Limb (tissue), 2 donors: ENCODE data around the gene PIGN.
A peak's percentile ranks its signal among the peaks of the same experiment; 100 is the strongest.
"Not testable (repeated sequence)": the region's sequence is repeated elsewhere in the genome, so short reads cannot be mapped to it uniquely, and the experiment has no call there.

Experiments
- DNase-seq, 2 donors: peaks; one replicate each; pipeline ENCODE4 v3.0.0-alpha.2; 2016; ENCODE audit errors: extremely low spot score in 2 of 2

Gene PIGN

DNA sequence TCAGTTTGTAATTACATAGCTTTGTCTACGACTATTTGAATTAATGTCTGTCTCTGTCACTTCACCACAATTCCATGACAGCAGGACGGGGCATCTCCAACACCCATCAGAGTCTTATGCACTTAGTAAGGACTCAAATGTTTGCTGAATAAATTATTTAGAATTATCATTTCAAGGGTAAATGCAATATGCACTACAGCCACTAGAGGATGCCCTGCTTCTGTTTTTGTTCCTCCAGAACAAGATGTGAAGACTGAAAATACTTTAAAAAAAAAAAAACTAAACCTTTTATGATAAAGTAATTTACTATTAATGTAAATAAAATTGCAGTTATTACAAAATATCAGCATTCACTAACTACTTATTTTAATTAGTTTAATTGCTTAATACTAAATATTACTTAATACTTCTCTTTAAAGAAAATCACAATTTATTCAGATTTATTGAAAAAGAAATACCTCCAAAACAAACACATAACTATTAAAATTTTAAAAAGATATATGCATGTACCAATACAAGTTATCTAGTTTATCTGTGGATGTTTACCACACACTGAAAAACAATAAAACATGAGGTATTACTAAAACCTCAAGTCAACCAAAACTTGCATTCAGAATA is 3.2 kb downstream of the PIGN start:
- DNase-seq, result peak in 1 of 2 donors; percentile 52

DNA sequence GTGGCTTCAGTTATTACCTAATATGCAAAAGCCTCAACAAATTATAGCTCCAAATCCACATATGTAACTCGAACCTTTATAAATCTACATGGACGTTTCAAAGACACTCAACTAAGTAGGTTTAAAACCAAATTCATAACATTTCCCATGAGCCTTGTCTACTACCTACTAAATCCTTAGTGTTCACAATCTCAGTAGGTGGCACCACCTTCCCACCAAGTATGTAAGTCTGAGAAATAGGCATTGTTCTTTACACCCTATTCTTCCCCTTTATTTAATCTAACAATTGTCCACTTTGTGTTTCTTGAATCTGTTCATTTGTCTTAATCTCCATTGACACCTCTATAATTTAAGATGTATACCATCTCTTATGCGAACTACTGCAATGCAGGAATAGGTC is 4.6 kb downstream of the PIGN start:
- DNase-seq, result no peak

- no peak for DNase-seq
Observed at GRCh38 chr18:62179213-62179612, 7.6 kb downstream of the PIGN start.

- no peak for DNase-seq
Observed at GRCh38 chr18:62177271-62177670, 9.6 kb downstream of the PIGN start.

GRCh38 chr18:62175521-62175920 is 11.3 kb downstream of the PIGN start:
- no peak for DNase-seq

DNA sequence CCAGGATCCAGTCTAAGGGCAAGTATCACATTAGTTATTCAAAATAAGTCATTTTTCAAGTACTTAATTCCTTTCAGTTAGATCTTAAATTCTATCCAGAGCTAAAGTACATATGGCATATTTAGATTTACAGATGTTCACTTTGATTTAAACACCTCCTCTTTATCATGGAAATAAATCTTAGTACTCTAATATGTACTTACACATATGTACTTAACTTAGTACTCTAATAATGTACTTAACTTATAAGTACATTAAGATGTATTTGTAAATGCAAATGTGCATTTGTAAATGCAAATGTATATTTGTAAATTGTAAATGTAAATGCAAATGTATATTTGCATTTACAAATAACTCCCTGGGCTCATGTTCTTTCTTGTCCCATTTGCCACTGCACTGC is 14.6 kb downstream of the PIGN start:
- DNase-seq, result no peak

- DNase-seq, result no peak
Observed at GRCh38 chr18:62170857-62171256, 16.0 kb downstream of the PIGN start.

GRCh38 chr18:62166524-62166923 is 20.3 kb downstream of the PIGN start:
- not testable (repeated sequence) for DNase-seq

DNA sequence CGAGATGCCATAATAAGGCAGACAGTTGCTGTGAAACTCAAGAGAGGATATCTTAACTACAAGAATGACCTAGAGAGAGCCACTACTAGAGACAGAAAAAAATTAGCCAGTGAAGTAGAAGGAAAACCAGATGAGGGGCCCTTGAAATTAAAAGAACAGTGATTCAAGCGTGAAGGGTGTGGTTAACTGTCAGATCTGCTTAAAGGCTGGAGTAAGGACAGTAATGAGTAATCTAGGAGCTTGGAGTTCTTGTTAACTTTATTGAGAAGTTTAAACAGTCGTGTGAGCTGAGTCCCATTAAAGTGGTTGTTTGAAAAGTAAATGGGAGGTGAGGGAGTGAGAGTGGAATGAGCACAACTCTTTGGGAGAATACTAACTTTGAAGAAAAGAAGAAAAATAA is 21.3 kb downstream of the PIGN start:
- no peak for DNase-seq

DNA sequence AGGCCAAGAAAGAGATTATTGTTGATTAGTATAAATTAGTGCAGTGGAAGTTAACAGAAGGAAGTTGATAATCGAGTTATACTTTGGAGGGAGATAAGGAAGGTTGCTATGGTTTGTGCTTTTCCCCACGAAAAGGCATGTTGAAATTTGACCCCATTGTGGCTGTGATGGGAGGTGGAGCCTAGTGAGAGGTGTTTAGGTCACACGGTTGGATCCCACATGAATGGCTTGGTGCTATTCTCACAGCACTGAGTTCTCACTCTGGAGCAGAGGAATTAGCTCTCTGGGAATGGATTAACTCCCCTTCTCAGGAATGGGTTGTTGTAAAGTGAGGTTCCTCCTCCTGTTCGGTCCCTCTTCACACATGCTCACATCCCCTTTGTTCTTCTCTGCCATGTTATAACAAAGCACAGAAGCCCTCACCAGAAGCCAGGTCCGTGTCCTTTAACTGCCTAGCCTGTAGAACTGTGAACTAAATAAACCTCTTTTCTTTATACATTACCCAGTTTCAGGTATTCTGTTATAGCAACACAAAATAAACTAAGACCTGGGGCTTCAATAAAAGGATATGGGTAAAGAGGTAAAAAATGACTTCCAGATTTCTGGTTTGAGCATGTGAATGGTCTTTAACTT is 21.9 kb downstream of the PIGN start:
- DNase-seq, result no peak

- no peak for DNase-seq
Observed at GRCh38 chr18:62164310-62164709, 22.5 kb downstream of the PIGN start.

DNA sequence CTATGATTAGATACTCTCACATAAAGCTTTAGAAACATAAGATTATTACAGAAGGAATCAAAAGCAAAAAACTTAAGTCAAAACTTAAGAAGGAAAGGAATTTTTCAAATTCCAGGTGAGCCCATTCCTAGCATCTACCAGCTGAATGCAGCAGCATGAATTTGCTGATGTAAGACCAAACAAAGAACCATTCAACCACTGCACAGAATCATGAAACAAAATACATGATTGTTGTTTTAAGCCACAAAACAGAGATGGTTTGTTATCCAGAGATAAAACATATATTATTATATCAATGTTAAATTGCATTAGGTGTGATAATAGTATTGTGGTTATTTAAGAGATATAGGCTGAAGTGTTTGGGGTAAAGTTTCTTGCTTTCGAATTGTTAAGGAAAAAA is 29.0 kb downstream of the PIGN start:
- DNase-seq, result no peak

- DNase-seq, result no peak
Observed at GRCh38 chr18:62152844-62153243, 34.0 kb downstream of the PIGN start.

DNA sequence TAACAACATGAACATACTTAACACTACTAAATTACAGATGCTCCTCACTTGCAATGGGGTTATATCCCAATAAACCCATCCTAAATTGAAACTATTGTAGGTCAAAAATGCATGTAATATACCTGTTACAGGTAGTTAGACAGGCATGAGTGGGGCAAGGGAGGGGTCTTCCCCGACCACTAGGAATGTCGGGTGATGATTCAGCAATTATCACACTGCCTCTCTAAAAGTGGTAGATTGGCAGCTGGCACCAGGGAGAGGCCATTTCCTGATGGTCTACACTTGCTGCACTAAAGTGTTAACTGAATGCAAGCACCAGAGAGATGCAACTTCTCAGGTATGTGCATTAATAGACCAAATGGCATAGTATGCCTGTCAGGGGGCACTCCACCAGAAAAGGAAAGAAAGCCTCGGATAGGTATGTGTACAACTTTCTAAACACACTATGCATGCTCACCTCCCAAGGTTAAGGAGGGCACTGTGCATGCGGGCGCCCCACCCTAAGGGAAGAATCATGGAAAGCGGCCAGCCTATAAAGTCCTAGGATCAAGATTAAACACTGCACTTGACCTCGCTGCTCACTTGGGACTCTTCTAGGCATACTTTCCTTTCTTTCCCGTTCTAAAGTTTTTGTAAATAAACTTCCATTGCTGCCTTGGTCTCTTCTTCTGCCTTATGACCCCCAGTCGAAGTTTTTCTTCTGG is 35.6 kb downstream of the PIGN start:
- DNase-seq, result no peak

- DNase-seq, result no peak
Observed at GRCh38 chr18:62144338-62144737, 42.5 kb downstream of the PIGN start.

GRCh38 chr18:62140259-62140658 is 46.6 kb downstream of the PIGN start:
- no peak for DNase-seq

- no peak for DNase-seq
Observed at GRCh38 chr18:62138461-62139235, 48.2 kb downstream of the PIGN start.

DNA sequence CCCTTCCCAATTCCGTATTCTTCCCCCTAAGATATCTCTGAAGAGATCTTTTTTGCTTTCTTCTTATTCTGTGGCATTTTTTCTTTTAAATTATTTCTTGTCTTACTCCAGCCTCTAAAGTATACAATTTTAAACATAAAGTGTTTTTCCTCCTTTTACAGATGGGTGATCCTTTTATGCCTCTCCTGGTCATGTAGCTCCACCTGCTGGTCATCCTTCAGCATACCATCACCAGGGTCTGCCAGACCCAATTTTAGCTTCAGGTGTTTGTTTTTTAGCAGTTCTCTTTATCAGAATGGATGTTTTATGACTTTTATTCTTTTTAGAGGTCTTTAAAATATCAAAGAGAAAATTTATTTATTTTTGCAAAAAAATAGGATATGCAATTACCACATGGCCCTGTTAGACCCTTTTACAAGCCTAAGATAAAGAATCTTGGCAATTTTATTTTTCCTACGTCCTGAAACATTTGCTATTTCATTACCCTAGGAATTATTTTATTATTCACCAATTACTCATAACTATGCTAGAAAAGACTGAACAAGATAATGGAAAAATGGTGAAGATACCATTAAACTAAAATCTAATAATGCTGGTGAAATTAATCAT is 55.5 kb downstream of the PIGN start:
- DNase-seq, result peak; percentile 71 to 85

- no peak for DNase-seq
Observed at GRCh38 chr18:62128157-62128556, 58.7 kb downstream of the PIGN start.

DNA sequence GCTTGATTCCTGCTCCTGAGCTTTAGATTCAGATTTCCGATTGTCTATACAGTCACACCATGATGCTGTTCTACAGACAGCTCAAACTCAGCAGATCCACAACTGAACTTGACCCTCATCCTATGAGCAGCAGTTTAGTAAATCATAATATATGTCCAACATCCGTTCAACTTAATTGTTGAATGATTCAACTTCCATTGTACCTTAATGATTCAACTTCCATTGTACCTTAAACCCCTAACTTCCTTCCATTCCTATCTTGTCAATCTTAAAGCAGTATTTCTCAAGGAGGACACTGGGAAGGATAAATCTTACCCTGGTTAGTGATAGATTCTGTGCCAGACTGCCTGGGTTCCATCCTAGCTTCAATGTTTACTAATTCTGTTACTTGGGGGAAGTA is 60.1 kb downstream of the PIGN start:
- no peak for DNase-seq

- no peak for DNase-seq
Observed at GRCh38 chr18:62125702-62126101, 61.2 kb downstream of the PIGN start.

- no peak for DNase-seq
Observed at GRCh38 chr18:62122330-62122729, 64.5 kb downstream of the PIGN start.
